ES-I3 (cell line): ENCODE results near the gene MT1X.

ENCODE experiments used
- H3K36me3 ChIP-seq: 2 replicates; pipeline ENCODE4 v1.6.1; 2013; ENCODE audit warnings: mild to moderate bottlenecking, low read length, control low read depth, moderate library complexity; ENCODE audit not compliant: insufficient read depth
- H3K4me1 ChIP-seq: 2 replicates; pipeline ENCODE4 v1.6.1; 2013; ENCODE audit warnings: mild to moderate bottlenecking, control low read depth, low read length; ENCODE audit not compliant: insufficient read depth
- H3K9ac ChIP-seq: 2 replicates; pipeline ENCODE4 v1.6.1; 2013; ENCODE audit warnings: low read depth, mild to moderate bottlenecking, low read length, moderate library complexity
- H3K9me3 ChIP-seq: 2 replicates; pipeline ENCODE4 v1.6.1; 2013; ENCODE audit warnings: mild to moderate bottlenecking, low read length, moderate library complexity; ENCODE audit not compliant: control insufficient read depth, insufficient read depth

The MT1X gene

GRCh38 chr16:56679078-56679730 lies 3.1 kb upstream of the MT1X start:
- Histone ChIP-seq H3K36me3 (no peaks in the 10 kb centered on the region), H3K9me3 (no peaks in the 10 kb centered on the region), H3K4me1 (peaks cover 19% of the 10 kb centered on the region)

GRCh38 chr16:56679818-56680217 lies 2.5 kb upstream of the MT1X start:
- Histone ChIP-seq H3K4me1 (peaks cover 16% of the 10 kb centered on the region), H3K36me3 (no peaks in the 10 kb centered on the region), H3K9ac (no peak overlapping the region), H3K9me3 (no peaks in the 10 kb centered on the region)

More at GRCh38 chr16:56679078-56679730, 3.1 kb upstream of the MT1X start:
- no peak overlapping the region for H3K9ac ChIP-seq

DNA sequence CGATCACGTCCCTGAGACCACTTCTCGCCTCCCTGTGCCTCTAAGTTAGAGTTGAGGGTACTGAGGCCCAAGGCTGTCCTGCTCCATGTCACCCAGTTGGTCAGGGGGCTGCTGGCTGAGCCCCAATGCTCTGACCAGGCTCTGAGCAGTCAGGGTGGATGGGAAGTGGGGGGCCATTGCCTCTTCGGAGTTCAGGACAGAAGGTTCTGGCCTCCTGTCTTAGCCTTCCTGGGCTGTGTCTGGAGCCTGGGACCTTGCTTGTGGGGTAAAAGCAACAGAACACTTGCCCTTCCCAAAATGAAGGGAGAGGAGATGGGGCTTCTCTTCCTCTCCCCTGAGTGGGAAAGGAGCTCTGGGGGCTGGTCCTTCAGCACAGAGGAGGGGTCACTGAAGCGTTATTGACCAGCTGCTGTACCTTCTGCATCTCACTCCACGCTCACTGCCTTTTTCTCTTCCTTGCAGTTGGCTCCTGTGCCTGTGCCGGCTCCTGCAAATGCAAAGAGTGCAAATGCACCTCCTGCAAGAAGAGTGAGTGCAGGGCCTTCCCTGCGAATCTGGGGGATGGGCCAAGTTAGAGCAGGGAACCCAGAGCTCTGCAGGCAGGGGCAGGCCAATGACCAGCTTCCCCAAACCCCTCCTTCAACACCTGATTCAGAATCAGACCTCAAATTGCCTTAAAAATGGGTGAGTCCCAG lies 580 bp downstream of the MT1X start:
- Histone ChIP-seq H3K36me3 (no peaks in the 10 kb centered on the region), H3K4me1 (peaks cover 12% of the 10 kb centered on the region)

GRCh38 chr16:56683424-56684172 lies 1.3 kb downstream of the MT1X start:
- no peaks in the 10 kb centered on the region for H3K36me3 ChIP-seq
- H3K4me1 ChIP-seq, result peaks cover 12% of the 10 kb centered on the region
- peak overlapping the region; percentile 90 for H3K9ac ChIP-seq
- 0 out of 2 replicates have a peak, but pooled peaks cover 2% of the 10 kb centered on the region for H3K9me3 ChIP-seq

More for the DNA sequence above, 580 bp downstream of the MT1X start:
- H3K9ac ChIP-seq, result peak overlapping the region; percentile 90
- H3K9me3 ChIP-seq, result 0 out of 2 replicates have a peak, but pooled peaks cover 2% of the 10 kb centered on the region

DNA sequence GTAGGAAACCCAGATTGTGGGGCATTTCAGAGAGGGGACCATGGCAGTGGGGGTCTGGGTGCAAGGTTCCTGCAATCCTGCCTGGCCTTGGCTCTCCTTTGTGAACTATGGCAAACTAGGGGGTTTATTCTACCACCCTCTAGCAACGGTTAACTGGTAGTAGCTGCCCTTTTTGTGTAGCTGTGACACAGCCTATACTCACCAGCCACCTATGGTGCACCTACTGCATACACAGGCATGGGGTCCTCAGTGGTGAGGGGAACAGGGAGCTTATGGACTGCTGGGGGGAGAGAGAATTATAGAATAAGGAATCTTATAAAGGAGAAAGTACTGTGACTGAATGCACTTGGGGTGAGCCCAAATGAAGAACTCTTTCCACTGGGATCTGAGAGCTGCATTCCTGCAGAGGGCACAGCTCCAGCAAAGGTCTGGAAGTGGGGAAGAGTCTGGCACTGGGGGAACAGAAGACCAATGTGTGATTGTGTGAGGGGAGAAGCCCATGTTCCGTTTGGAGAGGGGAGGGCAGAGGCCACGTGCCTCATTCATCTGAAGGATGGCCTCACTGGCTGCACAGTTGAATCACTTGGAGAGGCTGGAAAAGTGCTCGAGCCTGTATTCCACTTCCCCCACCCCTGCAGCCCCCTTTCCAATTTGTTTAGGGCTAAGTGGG lies 2.1 kb downstream of the MT1X start:
- H3K36me3 ChIP-seq, result no peaks in the 10 kb centered on the region
- H3K4me1 ChIP-seq, result peaks cover 12% of the 10 kb centered on the region
- H3K9me3 ChIP-seq, result 0 out of 2 replicates have a peak, but pooled peaks cover 2% of the 10 kb centered on the region
- H3K9ac ChIP-seq, result no peak overlapping the region

DNA sequence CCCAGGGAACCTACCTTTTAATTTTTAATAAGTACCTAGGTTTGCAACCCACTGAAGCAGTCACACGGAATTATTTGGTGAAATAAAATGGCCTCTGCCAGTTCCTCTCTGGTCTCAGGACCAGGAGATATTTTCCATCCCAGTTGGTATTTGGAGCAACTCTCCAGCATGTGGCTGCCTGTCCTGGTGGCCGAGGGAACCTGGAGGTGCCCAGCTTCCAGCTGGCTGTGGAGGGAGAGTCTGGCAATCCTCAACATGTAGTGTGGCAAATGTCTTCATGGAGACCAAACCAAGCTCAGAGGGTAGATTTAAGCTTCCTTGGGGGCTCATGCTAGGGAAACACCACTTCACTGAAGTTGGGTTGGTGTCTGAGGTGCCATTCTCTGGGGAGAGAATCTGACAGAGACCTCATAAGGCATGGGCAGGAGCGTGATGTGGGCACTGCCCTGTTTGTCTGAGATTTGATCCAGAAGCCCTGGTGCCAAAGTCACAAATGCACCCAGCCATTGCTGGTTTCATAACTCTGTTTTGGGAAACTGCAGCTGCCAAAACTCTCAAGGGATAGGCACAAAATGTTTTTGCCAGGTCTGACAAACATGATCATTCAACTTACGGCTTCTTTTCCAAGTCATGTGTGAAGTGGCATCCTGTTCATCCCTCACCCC lies 2.8 kb downstream of the MT1X start:
- Histone ChIP-seq H3K4me1 (peaks cover 12% of the 10 kb centered on the region), H3K9me3 (0 out of 2 replicates have a peak, but pooled peaks cover 2% of the 10 kb centered on the region), H3K36me3 (no peaks in the 10 kb centered on the region), H3K9ac (no peak overlapping the region)

DNA sequence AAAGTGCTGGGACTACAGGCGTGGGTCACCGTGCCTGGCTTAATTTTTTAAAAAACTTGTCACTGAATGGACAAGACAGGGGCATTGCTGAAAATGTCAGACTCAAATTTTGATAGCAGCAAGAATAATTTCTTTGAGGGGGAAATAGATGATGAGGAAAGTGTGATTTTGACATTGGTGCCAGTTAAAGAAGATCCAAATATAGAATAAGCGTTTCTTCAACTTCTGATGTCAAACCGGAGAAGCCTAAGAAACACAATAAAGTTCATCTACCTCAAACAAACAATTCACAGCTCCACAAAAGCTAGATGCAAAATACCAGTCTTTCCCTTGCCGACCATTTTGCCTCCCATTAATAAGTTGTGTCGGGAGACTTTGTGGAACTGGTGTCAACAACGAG lies 4.5 kb downstream of the MT1X start:
- Histone ChIP-seq H3K9me3 (0 out of 2 replicates have a peak, but pooled peaks cover 2% of the 10 kb centered on the region), H3K4me1 (peaks cover 13% of the 10 kb centered on the region), H3K36me3 (no peaks in the 10 kb centered on the region), H3K9ac (no peak overlapping the region)

DNA sequence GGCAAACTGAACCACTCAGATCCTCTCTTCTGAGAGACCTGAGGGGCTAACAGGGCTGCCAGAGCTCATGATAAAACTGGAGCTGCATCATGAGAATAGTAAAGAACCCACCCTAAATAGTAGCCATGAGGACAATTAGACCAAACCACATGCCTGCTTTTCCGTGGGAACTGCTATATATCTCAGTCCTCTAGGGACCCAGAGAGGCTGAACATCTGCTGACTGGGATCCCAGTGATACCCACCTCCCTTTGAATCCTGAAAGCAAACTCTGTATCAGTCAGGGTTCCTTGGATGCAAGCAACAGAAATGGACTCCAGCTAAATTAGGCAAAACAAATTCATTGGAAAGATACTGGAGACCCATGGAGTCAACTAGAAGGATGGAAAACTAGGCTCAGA lies 6.5 kb downstream of the MT1X start:
- H3K36me3 ChIP-seq, result no peaks in the 10 kb centered on the region
- H3K9me3 ChIP-seq, result 0 out of 2 replicates have a peak, but pooled peaks cover 2% of the 10 kb centered on the region

DNA sequence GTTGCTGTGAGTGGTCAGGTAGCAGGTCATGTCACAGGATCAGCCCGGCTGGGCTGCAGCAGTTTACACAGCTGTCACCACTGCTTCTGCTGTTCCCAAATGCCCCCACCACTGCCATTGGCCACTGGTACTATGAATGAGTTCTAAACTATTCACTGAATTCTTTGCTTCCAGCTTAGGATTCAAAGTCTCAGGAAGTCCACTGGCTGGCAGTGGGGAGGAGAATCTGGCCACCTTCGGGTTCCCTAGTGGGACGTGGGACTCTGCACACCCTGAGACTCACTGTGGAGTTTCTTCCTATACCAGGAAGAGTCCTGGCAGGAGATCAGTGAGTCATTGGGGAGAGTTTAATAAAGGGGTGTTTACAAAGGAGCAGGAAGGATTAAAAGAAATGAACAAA lies 6.9 kb downstream of the MT1X start:
- H3K9me3 ChIP-seq, result 0 out of 2 replicates have a peak, but pooled peaks cover 2% of the 10 kb centered on the region
- H3K4me1 ChIP-seq, result peaks cover 8% of the 10 kb centered on the region; the same call in 1 of the 2 replicates
- no peak overlapping the region for H3K9ac ChIP-seq
- H3K36me3 ChIP-seq, result no peaks in the 10 kb centered on the region

More for the DNA sequence above, 6.5 kb downstream of the MT1X start:
- peaks cover 8% of the 10 kb centered on the region; the same call in 1 of the 2 replicates for H3K4me1 ChIP-seq
- no peak overlapping the region for H3K9ac ChIP-seq

DNA sequence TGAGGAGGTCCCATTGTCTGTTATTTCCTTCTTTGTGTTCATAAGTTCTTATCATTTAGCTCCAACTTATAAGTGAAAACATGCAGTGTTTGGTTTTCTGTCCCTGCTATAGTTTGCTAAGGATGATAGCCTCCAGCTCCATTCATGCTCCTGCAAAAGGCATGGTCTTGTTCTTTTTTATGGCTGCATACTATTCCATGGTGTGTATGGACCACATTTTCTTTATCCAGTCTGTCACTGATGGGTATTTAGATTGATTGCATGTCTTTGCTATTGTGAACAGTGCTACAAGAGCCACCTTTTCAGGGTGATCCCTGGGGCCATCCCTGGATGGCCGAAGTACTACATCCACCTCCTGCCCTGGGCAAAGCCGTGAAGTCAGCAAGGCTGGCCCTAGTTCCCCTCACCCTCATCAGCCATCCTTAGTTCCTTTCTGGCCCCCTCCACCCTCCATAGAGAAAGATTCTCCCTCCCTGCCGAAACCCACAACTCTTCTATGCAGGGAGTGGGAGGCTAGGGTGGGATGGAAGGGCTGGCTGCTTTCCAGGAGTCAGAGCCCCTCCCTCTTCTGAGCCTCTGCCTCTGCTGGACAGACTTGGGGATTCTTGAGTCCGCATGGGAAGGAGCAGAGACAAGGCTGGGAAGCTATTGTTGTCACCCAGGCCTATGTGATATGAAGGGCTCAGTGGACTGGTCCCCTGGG lies 8.3 kb downstream of the MT1X start:
- Histone ChIP-seq H3K4me1 (peaks cover 8% of the 10 kb centered on the region; the same call in 1 of the 2 replicates), H3K36me3 (no peaks in the 10 kb centered on the region), H3K9me3 (0 out of 2 replicates have a peak, but pooled peaks cover 2% of the 10 kb centered on the region), H3K9ac (no peak overlapping the region)

- H3K9ac ChIP-seq, result no peak overlapping the region
- H3K36me3 ChIP-seq, result no peaks in the 10 kb centered on the region
- 0 out of 2 replicates have a peak, but pooled peaks cover 1% of the 10 kb centered on the region for H3K9me3 ChIP-seq
- H3K4me1 ChIP-seq, result peaks cover 8% of the 10 kb centered on the region; the same call in 1 of the 2 replicates
Measured at GRCh38 chr16:56691885-56692284, 9.6 kb downstream of the MT1X start.

DNA sequence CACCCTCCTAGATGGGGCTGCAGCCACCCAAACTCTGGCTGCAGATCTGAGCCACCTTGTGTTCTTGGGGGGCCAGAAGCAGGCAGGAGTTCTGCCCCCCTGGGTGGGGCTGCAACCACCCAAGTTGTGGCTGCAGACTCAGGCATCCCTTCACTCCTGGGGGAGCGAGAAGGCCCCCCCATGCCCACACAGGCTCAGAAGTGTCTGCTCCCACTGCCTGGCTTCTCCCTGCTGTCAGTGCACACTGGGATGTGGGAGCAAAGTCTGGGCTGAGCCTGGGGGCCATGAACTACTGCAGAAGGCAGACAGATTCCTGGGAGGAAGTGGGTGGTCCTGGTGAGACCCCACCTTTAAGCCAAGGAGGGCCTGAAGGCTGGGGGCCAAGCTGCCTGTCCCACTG lies 13.0 kb downstream of the MT1X start:
- no peak overlapping the region for H3K9ac ChIP-seq
- peaks cover 8% of the 10 kb centered on the region; the same call in 1 of the 2 replicates for H3K4me1 ChIP-seq
- H3K9me3 ChIP-seq, result no peaks in the 10 kb centered on the region
- H3K36me3 ChIP-seq, result no peaks in the 10 kb centered on the region
